Measurements from ENCODE around the gene AMELY.

The AMELY gene, protein sequence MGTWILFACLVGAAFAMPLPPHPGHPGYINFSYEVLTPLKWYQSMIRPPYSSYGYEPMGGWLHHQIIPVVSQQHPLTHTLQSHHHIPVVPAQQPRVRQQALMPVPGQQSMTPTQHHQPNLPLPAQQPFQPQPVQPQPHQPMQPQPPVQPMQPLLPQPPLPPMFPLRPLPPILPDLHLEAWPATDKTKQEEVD

DNA sequence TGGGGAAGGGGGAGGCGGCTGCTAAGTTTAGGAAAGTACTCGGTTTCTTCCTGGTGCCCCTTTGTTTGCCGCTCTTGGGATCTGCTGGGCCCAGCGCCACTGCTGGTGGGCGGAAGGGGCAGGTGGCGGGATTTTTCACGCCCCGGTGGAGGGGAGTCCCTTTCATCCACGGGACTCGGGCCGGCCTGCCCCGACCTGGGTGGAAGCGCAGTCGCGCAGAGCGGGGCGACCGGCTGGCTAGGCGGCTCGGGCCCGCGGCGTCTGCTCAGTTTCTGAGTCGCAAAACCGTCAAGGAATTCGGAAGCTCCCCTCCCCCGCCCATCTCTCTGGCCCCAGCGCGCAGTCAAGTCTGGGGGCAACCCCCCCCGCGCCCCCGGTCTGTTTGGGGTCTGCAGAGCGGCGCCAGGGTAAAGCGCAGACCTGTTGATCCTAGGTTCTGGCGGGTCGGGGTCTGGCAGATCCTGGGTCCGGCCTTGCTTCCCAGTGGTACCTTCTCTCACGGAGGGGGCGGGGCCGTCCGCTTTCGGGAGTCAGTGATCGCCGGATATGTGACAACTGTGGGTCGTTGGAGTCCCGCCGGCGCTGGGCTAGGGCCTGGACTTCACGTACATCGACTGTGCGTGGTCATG is at the start of gene AMELY:
Gene AMELY (minus strand): TSS at position 500 of the 629 bp plus-strand sequence. CDS start 39,144 bp downstream, outside the sequence.
- no peaks in the 10 kb centered on the region for H3K4me1 ChIP-seq (ENCODE audit: control insufficient read depth, insufficient read depth, low read length)
- no CpG with 5 or more reads among the region's 52 CpGs for WGBS (ENCODE audit: insufficient coverage, insufficient read length)
- no peaks in the 10 kb centered on the region for H3K36me3 ChIP-seq (ENCODE audit: control insufficient read depth, insufficient read depth, low read length)
- H3K27me3 ChIP-seq (ENCODE audit: control insufficient read depth, insufficient read depth, low read length), result no peaks in the 10 kb centered on the region; the same call in 1 of the 2 replicates
- no peaks in the 10 kb centered on the region for H3K9me3 ChIP-seq (ENCODE audit: control insufficient read depth, insufficient read depth, low read length)
- H3K4me3 ChIP-seq (ENCODE audit: low read length), result peak within 1 kb of the TSS; percentile 51
- no peak within 1 kb of the TSS for H3K27ac ChIP-seq (ENCODE audit: low read length)
- no peak for DNase-seq (ENCODE audit: low read depth, low spot score)

DNA sequence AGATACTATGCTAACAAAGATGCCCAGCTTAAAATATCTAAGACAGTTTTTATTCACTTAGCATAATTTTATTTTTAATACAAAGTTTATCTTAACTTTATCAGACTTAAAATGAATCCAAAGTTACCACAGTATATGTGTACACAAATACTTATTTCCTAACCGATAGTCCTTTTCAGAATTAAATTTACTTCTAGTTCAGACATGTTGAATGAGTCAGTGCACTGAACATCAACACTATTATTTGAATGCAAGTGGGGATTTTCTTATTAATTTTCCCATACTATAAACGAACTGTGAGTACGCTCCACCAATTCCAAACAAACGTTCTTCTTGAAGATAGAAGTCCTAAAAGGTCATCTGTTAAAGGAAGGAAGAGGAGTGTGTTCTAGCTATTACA is 38.4 kb upstream of the AMELY start:
- DNase-seq (ENCODE audit: low read depth, low spot score), result no peak
- H3K9me3 ChIP-seq (ENCODE audit: control insufficient read depth, insufficient read depth, low read length), result no peaks in the 10 kb centered on the region
- H3K27me3 ChIP-seq (ENCODE audit: control insufficient read depth, insufficient read depth, low read length), result no peaks in the 10 kb centered on the region
- no peaks in the 10 kb centered on the region for H3K36me3 ChIP-seq (ENCODE audit: control insufficient read depth, insufficient read depth, low read length)
- WGBS (ENCODE audit: insufficient coverage, insufficient read length), result no CpG with 5 or more reads among the region's 4 CpGs
- H3K4me1 ChIP-seq (ENCODE audit: control insufficient read depth, insufficient read depth, low read length), result no peaks in the 10 kb centered on the region
- no peak overlapping the region for H3K4me3 ChIP-seq (ENCODE audit: low read length)
- no peak overlapping the region for H3K27ac ChIP-seq (ENCODE audit: low read length)

DNA sequence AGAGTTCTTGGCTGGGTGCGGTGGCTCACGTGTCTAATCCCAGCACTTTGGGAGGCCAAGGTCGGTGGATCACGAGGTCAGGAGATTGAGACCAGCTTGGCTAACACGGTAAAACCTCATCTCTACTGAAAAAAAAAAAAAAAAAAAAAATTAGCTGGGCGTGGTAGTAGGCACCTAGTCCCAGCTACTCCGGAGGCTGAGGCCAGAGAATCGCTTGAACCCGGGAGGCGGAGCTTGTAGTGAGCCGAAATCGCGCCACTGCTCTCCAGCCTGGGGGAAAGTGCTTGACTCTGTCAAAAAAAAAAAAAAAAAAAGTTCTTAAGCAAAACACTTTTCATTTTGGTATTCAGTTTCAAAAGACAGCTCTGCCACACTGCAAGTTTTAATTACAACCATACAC is 36.8 kb upstream of the AMELY start:
- WGBS (ENCODE audit: insufficient coverage, insufficient read length), result no CpG with 5 or more reads among the region's 13 CpGs
- no peaks in the 10 kb centered on the region for H3K9me3 ChIP-seq (ENCODE audit: control insufficient read depth, insufficient read depth, low read length)
- DNase-seq (ENCODE audit: low read depth, low spot score), result no peak
- no peak overlapping the region for H3K27ac ChIP-seq (ENCODE audit: low read length)
- H3K27me3 ChIP-seq (ENCODE audit: control insufficient read depth, insufficient read depth, low read length), result no peaks in the 10 kb centered on the region
- no peaks in the 10 kb centered on the region for H3K36me3 ChIP-seq (ENCODE audit: control insufficient read depth, insufficient read depth, low read length)
- no peaks in the 10 kb centered on the region for H3K4me1 ChIP-seq (ENCODE audit: control insufficient read depth, insufficient read depth, low read length)
- no peak overlapping the region for H3K4me3 ChIP-seq (ENCODE audit: low read length)

DNA sequence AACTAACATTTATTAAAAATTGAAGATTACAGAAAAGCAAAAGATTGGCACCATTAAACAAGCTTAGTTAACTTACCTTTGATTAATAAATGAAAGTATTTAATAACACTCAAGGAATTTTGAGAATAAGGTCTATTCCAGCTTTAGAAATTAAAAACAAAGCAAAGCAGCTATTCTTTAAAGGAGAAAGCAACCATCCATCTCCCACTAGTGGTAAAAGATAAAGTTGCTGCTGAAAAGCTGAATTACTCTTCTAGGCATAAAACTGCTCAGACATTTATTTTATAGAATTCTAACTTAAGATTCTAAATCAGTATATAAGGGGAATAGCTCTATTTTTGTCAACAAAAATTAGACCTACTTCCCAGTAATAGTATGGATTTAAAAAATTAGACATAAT is 36.1 kb upstream of the AMELY start:
- Histone ChIP-seq H3K27ac (ENCODE audit: low read length) (no peak overlapping the region), H3K27me3 (ENCODE audit: control insufficient read depth, insufficient read depth, low read length) (no peaks in the 10 kb centered on the region), H3K4me1 (ENCODE audit: control insufficient read depth, insufficient read depth, low read length) (no peaks in the 10 kb centered on the region), H3K36me3 (ENCODE audit: control insufficient read depth, insufficient read depth, low read length) (no peaks in the 10 kb centered on the region), H3K9me3 (ENCODE audit: control insufficient read depth, insufficient read depth, low read length) (no peaks in the 10 kb centered on the region), H3K4me3 (ENCODE audit: low read length) (no peak overlapping the region)
- DNase-seq (ENCODE audit: low read depth, low spot score), result no peak

DNA sequence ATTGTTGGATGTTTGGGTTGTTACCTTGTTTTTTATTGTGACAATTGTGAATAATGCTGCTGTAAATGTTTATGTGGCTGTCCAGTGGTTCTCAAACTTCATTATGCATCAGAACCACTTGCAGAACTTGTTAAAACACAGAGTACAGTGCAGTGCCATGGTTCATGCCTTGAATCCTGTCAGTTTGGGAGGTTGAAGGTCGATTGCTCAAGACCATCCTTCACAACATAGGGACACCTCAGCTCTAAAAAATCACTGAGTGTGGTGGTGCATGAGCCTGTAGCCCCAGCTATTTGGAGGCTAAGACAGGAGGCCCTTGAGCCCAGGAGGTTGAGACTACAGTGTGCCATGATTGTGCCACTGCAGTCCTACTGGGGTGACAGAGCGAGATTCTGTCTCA is 23.9 kb upstream of the AMELY start:
- H3K4me1 ChIP-seq (ENCODE audit: control insufficient read depth, insufficient read depth, low read length), result no peaks in the 10 kb centered on the region
- no peaks in the 10 kb centered on the region for H3K36me3 ChIP-seq (ENCODE audit: control insufficient read depth, insufficient read depth, low read length)
- H3K9me3 ChIP-seq (ENCODE audit: control insufficient read depth, insufficient read depth, low read length), result no peaks in the 10 kb centered on the region
- no peaks in the 10 kb centered on the region for H3K27me3 ChIP-seq (ENCODE audit: control insufficient read depth, insufficient read depth, low read length)
- WGBS (ENCODE audit: insufficient coverage, insufficient read length), result no CpG with 5 or more reads among the region's 2 CpGs
- H3K4me3 ChIP-seq (ENCODE audit: low read length), result no peak overlapping the region
- no peak for DNase-seq (ENCODE audit: low read depth, low spot score)
- no peak overlapping the region for H3K27ac ChIP-seq (ENCODE audit: low read length)

DNA sequence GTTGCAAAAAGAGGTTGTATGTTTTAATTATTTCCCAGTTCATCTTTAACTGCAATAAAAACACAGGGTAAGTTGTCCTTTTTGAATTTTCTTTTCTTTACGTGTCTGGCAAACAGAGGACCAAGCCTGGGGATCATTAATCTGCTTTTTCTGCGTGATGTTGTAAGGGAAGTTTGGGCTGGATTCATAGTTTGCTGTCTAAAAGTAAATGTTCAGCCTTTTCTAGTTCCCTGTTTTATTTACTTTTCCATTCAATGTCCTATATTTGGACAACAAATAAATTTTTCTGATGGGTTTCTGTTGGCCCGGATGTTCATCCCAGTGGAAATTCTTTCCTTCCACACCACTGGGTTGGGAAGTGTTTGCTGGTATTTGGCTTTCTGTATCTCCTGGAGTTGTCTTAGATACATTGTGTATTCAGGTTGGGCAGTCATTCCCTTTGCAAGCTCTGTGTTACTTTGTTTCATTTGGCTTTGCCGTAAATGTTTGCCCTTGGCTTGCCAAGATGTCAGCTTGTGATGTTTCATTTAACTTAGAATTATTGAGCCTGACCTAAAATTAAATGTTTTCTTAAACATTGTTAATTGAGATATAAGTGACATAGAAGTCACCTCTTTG is 20.3 kb upstream of the AMELY start:
- DNase-seq (ENCODE audit: low read depth, low spot score), result no peak
- no peaks in the 10 kb centered on the region for H3K4me1 ChIP-seq (ENCODE audit: control insufficient read depth, insufficient read depth, low read length)
- no peak overlapping the region for H3K27ac ChIP-seq (ENCODE audit: low read length)
- H3K9me3 ChIP-seq (ENCODE audit: control insufficient read depth, insufficient read depth, low read length), result no peaks in the 10 kb centered on the region
- H3K4me3 ChIP-seq (ENCODE audit: low read length), result no peak overlapping the region
- no peaks in the 10 kb centered on the region for H3K36me3 ChIP-seq (ENCODE audit: control insufficient read depth, insufficient read depth, low read length)
- no peaks in the 10 kb centered on the region for H3K27me3 ChIP-seq (ENCODE audit: control insufficient read depth, insufficient read depth, low read length)
- no CpG with 5 or more reads among the region's 4 CpGs for WGBS (ENCODE audit: insufficient coverage, insufficient read length)

DNA sequence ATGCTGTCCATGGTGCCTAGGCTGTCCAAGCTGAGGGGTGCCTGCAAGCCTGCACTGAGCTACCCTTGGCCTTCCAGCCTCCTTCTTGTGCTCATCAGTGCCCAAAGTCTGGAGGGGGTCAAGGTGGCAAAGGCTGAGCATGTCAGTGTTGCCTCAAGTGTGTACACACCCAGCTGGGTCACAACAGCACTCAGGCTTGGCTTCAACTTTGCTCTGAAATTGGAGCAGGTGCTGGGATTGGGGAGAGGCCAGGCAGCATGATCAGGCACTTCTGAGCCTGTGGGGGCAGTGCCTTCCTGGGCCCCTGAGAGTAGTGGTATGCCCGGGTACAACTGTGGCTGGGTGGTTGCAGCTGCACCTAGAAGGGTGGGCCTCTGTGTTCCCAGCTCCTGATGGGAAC is 17.7 kb upstream of the AMELY start:
- H3K4me1 ChIP-seq (ENCODE audit: control insufficient read depth, insufficient read depth, low read length), result no peaks in the 10 kb centered on the region
- DNase-seq (ENCODE audit: low read depth, low spot score), result no peak
- no peak overlapping the region for H3K27ac ChIP-seq (ENCODE audit: low read length)
- H3K27me3 ChIP-seq (ENCODE audit: control insufficient read depth, insufficient read depth, low read length), result no peaks in the 10 kb centered on the region
- WGBS (ENCODE audit: insufficient coverage, insufficient read length), result no CpG with 5 or more reads among the region's 1 CpG
- H3K36me3 ChIP-seq (ENCODE audit: control insufficient read depth, insufficient read depth, low read length), result no peaks in the 10 kb centered on the region
- H3K9me3 ChIP-seq (ENCODE audit: control insufficient read depth, insufficient read depth, low read length), result no peaks in the 10 kb centered on the region
- H3K4me3 ChIP-seq (ENCODE audit: low read length), result no peak overlapping the region

DNA sequence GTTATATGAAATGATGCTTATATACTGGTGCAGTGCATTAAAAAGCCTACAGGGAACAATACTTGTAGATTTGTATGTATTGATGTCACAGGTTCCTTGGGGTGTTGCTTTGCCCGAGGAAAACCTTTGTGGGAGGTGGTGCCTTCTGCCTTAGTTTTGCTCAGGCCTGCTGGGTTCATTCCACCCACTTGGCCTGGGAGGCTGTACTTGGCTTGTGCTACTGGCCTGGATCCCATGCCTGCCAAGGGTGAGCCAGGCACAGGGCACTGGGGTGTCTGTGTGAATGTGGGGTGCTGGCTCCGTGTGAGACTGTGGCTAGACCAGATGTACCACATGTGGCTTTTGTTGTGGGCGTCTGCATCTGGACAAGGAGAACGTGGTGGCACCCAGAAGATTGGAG is 16.7 kb upstream of the AMELY start:
- Histone ChIP-seq H3K4me1 (ENCODE audit: control insufficient read depth, insufficient read depth, low read length) (no peaks in the 10 kb centered on the region), H3K9me3 (ENCODE audit: control insufficient read depth, insufficient read depth, low read length) (no peaks in the 10 kb centered on the region), H3K4me3 (ENCODE audit: low read length) (no peak overlapping the region), H3K27ac (ENCODE audit: low read length) (no peak overlapping the region), H3K27me3 (ENCODE audit: control insufficient read depth, insufficient read depth, low read length) (no peaks in the 10 kb centered on the region), H3K36me3 (ENCODE audit: control insufficient read depth, insufficient read depth, low read length) (no peaks in the 10 kb centered on the region)
- WGBS (ENCODE audit: insufficient coverage, insufficient read length), result no CpG with 5 or more reads among the region's 4 CpGs
- DNase-seq (ENCODE audit: low read depth, low spot score), result no peak

DNA sequence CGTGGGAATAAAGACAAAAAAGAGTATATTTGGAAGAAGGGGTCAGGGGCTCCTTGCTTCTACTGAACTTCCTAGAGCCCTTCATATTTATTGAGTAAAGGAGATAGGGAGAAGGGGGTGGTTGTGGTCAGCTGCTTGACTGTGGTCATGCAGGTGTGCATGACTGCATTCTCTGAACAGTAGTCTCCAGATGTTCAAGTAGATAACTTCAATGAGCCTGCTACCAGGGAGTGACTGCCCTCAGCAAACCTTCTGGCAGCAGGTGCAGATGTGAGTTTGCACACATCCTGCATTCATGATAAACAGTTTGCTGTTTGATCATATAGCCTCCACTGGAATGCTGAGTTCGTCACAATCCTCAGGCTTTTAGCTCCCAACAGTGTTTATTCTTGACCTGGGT is 9.5 kb upstream of the AMELY start:
- Histone ChIP-seq H3K27ac (ENCODE audit: low read length) (no peak overlapping the region), H3K27me3 (ENCODE audit: control insufficient read depth, insufficient read depth, low read length) (no peaks in the 10 kb centered on the region), H3K4me3 (ENCODE audit: low read length) (no peak overlapping the region), H3K9me3 (ENCODE audit: control insufficient read depth, insufficient read depth, low read length) (no peaks in the 10 kb centered on the region), H3K4me1 (ENCODE audit: control insufficient read depth, insufficient read depth, low read length) (no peaks in the 10 kb centered on the region), H3K36me3 (ENCODE audit: control insufficient read depth, insufficient read depth, low read length) (no peaks in the 10 kb centered on the region)
- DNase-seq (ENCODE audit: low read depth, low spot score), result no peak
- no CpG with 5 or more reads among the region's 2 CpGs for WGBS (ENCODE audit: insufficient coverage, insufficient read length)

DNA sequence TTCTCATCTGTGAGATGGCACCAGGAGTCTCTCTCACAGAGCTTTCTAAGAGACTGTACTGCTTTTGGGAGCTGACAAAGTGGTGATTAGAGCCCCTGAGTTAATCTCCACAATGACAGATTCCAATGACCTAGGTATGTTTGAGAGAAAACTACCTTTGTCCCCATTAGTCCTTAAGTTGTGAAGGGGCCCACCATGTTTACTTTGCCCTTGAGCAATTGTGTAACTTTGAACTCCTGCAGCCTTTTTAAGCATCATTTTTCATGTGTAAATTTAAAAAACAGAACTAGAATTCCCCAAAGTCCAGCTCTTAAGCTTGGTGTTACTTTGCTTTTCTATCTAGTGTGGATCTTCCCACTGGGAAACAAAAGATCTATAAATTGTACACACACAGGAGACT is 1.8 kb upstream of the AMELY start:
- Histone ChIP-seq H3K27me3 (ENCODE audit: control insufficient read depth, insufficient read depth, low read length) (no peaks in the 10 kb centered on the region; the same call in 1 of the 2 replicates), H3K4me1 (ENCODE audit: control insufficient read depth, insufficient read depth, low read length) (no peaks in the 10 kb centered on the region), H3K9me3 (ENCODE audit: control insufficient read depth, insufficient read depth, low read length) (no peaks in the 10 kb centered on the region), H3K36me3 (ENCODE audit: control insufficient read depth, insufficient read depth, low read length) (no peaks in the 10 kb centered on the region), H3K4me3 (ENCODE audit: low read length) (no peak overlapping the region), H3K27ac (ENCODE audit: low read length) (no peak overlapping the region)
- DNase-seq (ENCODE audit: low read depth, low spot score), result no peak
